Measurements from ENCODE around the gene ITGAD. TPM values are rescaled to one million over a fixed set of nuclear protein-coding genes. Genes with fewer than 3 reads are reported as not detected.
A peak's percentile ranks its signal among the peaks of the same experiment; 100 is the strongest.

ITGAD gene
- total RNA-seq (2014; rRNA removed; shearing (Covaris generic)): 0.05 TPM in 1 of 2 replicates, not detected in the other

DNA sequence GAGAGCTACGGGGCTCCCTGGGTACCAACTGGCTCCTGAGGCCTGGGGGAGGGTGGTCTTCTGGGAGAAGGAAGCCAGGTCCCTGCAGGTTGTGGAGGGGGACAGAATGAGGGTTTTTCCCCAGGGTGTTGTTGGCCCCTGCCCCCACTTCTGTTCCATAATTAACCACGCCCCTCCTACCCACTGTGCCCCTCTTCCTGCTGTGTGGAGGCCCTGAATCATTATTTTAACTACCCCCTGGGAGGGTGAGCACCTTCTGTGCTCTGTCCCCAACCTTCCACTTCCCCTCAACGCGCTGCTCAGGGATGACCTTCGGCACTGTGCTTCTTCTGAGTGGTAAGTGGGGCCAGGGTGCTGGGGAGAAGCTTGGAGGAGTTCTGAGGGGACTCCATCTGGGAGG, at the start of gene ITGAD:
TSS of gene ITGAD (plus strand) at position 280 of the 400 bp plus-strand sequence. CDS start at position 306, 26 bp downstream.
- DNase-seq (ENCODE audit: low read depth): no peak

DNA sequence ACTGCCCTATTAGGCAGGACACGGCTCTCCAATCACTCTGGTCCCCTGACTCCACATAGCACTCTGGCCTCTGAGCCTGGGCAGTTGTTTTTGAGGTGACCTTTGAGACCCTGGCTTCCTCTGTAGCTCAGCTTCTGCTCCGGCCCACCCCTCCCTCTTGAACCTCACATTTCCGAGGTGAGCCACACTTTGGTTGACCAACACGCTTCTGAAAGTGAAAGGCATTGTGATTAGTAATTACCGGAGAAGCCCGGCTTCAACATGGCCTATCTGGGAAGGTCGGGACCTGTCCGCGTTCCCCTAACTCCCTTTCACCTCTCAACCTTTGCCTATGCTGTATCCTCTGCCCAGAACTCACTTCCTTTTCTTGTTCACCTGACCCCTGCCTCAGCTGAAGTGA, 48.4 kb upstream of the ITGAD start:
- no peak for DNase-seq (ENCODE audit: low read depth)

GRCh38 chr16:31347445-31347844, 45.7 kb upstream of the ITGAD start:
- DNase-seq (ENCODE audit: low read depth): no peak

GRCh38 chr16:31348579-31348978, 44.6 kb upstream of the ITGAD start:
- no peak for DNase-seq (ENCODE audit: low read depth)

GRCh38 chr16:31350275-31351005, 42.7 kb upstream of the ITGAD start:
- DNase-seq (ENCODE audit: low read depth): no peak

- DNase-seq (ENCODE audit: low read depth): no peak
Observed at GRCh38 chr16:31351246-31351941, 41.7 kb upstream of the ITGAD start.

- peak; percentile 30 for DNase-seq (ENCODE audit: low read depth)
Observed at GRCh38 chr16:31351942-31352325, 41.2 kb upstream of the ITGAD start.

DNA sequence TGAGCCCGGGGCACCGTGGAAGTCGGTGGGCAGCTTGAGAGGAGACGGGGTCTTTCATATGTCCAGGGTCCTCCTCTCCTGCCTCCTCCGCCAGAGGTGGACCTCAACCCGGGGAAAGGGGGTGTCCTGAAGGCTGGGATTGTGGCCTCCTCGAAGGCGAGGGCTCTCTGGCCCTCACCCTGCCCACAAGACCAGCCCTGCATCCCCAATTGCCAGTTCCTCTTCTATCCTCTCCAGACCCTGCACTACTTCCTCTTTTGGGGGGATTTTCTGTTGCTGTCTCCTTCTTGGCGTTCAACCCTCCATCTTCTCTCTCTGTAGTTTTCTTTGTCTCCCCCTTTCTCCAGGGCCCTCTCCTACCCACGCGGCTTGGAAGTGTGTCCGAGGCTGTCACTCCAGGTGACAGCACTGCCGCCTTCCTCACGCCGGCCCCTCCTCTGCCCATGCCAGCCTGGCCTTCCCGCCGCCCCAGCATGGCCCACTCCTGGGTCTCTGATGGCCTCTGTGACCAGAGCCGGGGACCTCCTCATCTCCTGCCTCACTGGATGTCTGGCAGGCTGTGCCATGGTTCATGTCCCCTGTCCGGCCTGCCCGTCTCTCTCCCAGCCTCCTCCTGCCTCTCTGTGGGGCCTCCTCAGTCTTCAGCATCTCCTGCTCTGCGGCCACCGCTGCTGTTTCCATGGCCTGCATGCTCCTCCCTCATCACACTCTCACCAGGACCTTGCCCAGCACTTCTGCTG, 40.6 kb upstream of the ITGAD start:
- no peak for DNase-seq (ENCODE audit: low read depth)

DNA sequence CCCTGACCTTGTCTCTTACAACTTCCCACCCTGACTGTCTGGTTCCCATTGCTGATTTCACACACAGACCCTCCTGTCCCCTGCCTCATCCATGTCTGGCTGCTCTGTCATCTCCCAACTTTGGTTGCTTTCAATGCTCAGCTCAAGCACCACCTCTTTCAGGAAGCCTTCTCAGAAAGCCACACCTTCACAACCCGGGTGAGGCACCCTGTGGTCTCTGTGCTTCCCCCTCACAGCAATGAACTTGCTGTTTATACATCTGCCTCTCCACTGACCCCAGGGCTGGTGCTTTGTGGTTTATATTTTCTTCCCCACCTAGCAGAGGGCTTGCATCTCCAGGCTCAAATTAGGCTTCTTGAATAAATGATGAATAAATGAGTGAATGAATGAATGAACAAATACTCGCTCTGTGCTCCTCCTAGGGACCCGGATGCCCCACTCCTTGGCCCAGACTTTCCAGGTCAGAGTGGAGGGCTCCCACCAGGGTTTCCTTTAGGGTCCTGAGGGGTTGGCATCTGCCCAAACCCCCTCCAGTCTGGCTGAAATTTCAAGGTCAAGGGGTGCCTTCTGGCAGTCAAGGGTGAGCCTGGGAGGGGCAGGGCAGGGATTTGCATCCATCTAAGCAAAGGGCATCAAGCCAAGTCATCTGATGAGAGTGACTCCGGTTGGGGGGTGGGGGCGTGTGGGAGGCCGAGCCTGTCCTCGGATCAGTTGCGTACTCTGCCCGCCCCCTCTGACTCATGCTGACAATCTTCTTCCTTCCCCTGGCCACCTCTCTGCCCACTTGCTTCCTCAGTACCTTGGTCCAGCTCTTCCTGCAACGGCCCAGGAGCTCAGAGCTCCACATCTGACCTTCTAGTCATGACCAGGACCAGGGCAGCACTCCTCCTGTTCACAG, 38.5 kb upstream of the ITGAD start, which contains the start of gene ITGAX:
TSS of gene ITGAX (plus strand) at position 783 of the 898 bp plus-strand sequence. CDS start at position 862, 79 bp downstream.
- DNase-seq (ENCODE audit: low read depth): peak; percentile 71

DNA sequence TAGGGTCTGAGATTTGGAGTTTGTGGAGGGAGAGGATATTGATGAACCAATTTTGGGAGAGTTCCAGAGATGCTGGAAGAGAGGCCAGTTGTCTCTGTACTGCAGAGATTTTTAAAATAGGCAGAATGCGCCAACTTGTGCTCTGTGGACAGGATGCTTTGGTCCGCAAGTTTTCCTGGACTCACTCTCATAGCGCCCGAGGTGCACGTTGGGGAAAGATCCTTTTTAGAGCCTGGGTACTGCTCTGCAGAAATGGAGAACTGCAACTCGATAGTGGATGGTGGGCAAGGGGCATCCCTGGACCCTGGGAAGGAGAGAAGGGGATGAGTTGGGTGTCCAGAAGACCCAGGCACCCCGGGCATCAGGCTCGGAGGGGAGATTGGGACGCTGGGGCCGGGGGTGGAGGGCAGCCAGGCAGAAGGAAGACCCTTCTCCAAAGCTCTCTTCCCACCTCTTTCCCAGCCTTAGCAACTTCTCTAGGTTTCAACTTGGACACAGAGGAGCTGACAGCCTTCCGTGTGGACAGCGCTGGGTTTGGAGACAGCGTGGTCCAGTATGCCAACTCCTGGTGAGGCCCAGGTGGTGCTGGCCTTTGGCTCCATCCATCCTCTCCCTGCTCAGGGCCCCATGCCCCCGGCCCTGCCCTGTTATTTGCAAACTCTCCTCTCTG, 37.6 kb upstream of the ITGAD start:
- no peak for DNase-seq (ENCODE audit: low read depth)

DNA sequence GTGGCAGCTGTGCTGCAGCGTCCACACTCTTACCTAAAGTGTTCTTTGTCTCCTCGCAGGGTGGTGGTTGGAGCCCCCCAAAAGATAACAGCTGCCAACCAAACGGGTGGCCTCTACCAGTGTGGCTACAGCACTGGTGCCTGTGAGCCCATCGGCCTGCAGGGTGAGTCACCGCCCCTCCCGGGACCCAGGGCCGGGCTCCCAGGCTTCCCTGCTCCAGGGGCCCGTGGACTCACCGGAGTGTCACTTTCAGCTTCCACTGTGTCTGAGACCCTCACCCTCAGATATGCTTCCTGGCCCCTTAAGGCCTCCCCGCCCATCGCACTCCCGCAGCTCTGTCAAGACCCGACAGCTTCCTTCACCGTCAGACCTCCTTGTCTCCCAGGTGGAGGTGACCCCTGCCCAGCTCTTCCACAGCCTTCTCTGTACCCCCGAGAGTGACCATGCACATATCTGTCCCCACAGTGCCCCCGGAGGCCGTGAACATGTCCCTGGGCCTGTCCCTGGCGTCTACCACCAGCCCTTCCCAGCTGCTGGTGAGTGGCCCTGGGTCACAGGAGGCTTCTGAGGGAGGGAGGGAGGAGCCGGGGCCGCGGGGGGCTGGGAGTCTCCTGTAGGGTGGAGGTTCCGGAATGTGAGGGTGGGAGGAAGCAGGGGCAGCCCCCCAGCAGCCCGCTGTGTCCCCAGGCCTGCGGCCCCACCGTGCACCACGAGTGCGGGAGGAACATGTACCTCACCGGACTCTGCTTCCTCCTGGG, 36.4 kb upstream of the ITGAD start:
- DNase-seq (ENCODE audit: low read depth): no peak

- DNase-seq (ENCODE audit: low read depth): no peak
Observed at GRCh38 chr16:31357324-31358109, 35.6 kb upstream of the ITGAD start.

GRCh38 chr16:31360251-31360650, 32.9 kb upstream of the ITGAD start:
- DNase-seq (ENCODE audit: low read depth): no peak

DNA sequence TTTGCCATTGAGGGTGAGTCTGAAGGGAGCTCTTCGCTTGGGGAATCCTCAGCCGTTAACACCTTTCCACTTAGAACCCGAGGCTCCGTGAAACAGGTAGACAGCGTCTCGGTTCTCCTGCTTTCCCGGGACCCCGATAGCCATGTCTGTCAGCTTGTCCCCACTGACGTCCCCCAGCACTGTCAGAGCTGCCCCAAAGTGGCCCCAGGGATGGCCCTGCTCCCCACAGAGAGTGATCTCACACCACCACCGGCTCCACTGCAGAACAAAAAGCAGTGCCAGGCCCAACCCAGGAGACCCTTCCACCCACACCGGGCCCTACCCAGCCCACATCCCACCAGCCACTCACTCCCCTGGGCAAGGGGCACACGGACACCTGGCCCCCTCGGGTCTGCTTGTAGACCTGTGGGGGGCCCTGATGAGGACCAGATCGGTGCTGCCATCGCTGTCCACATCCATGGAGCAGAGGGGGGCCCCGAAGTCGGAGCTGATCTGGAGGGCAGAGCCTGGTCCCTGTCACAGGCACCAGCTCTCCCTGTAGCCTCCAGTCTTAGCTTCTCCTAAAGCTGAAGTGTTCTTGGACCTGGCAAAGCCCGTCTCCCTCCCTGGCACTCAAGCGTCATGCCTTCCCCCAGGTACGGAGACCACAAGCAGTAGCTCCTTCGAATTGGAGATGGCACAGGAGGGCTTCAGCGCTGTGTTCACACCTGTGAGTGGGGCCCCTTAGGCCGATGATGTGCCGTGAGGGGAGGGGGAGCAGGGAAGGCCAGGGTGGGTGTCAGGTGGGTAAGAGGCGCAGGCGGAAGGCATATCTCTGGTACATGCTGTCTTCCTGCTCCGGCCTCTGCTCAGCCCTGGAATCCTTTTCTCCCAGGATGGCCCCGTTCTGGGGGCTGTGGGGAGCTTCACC, 31.7 kb upstream of the ITGAD start:
- DNase-seq (ENCODE audit: low read depth): no peak

DNA sequence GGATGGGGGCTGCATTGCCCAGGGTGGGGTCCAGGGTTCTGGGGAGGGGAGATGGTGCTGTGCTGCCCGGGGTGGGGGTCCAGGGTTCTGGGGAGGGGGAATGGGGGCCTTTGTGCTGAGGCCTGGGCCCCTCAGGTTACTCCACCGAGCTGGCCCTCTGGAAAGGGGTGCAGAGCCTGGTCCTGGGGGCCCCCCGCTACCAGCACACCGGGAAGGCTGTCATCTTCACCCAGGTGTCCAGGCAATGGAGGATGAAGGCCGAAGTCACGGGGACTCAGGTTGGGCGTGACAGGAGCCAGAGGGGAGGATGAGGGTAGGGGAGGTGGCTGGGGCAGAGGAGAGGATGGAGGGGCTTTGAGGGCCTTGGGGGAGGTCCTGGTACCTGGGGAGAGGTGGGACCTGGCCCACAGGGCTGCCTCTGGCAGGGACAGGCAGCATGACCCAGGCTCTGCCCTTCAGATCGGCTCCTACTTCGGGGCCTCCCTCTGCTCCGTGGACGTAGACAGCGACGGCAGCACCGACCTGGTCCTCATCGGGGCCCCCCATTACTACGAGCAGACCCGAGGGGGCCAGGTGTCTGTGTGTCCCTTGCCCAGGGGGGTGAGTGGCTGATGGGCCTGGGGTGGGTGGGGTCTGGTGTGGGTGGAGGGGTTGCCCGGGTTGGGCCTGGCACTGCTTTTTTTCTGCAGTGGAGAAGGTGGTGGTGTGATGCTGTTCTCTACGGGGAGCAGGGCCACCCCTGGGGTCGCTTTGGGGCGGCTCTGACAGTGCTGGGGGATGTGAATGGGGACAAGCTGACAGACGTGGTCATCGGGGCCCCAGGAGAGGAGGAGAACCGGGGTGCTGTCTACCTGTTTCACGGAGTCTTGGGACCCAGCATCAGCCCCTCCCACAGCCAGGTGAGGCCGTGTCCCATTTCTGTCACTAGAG, 30.4 kb upstream of the ITGAD start:
- DNase-seq (ENCODE audit: low read depth): no peak

- DNase-seq (ENCODE audit: low read depth): no peak
Observed at GRCh38 chr16:31363721-31364120, 29.4 kb upstream of the ITGAD start.

GRCh38 chr16:31364421-31364820, 28.7 kb upstream of the ITGAD start:
- DNase-seq (ENCODE audit: low read depth): no peak
